HL-60 (cell line): Measurements from ENCODE around the gene ARHGAP45.

ENCODE experiments used
- GABPA ChIP-seq: IDR thresholded peaks from 2 replicates; pipeline ENCODE4 v1.6.1; 2012; ENCODE audit warnings: low read depth
- POLR2AphosphoS5 ChIP-seq: IDR thresholded peaks from 2 replicates; pipeline ENCODE4 v1.6.1; 2012; ENCODE audit warnings: low read depth
- SPI1 ChIP-seq: IDR thresholded peaks from 2 replicates; pipeline ENCODE4 v1.6.1; 2012; ENCODE audit warnings: low read depth, mild to moderate bottlenecking, borderline replicate concordance
- TF ChIP-seq, protein P1 (sequence below): IDR thresholded peaks from one replicate; pipeline ENCODE4 v1.5.1; 2011; ENCODE audit warnings: low read length, control low read depth, inconsistent platforms; ENCODE audit not compliant: insufficient read depth
- TF ChIP-seq, protein P2 (sequence below): IDR thresholded peaks from 2 replicates; pipeline ENCODE4 v1.6.1; 2012; ENCODE audit warnings: low read depth; ENCODE audit not compliant: insufficient replicate concordance

DNA sequence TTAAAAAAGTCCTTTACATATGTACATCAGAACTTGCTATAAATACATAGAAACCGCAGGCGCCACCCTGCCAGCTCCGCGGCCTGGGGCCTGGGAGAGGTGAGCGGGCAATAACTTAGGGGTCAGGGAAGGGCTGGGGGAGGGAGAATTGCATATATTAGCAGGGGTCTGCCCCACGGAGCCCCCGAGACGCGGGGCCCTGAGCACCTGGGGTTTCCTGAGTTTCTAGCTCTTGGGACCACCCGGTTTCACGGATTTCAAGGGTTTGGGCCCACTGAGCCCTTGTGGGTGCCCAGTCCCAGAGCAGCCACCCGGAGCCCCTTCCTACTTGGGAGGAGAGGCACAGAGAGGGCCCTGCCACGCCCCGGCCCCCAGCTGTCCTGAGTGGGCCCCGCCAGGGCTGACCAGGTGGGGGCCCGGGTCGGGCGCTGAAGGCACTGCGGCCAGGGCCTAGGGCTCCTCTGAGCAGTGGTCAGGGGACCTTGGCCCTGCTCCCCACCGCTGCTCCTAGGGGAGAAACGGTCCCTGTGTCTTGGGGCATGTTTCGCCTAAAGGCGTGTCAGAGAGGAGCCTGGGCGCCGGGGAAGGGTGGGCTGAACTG, 40.8 kb downstream of the ARHGAP45 start:
- TF ChIP-seq, protein P1, sequence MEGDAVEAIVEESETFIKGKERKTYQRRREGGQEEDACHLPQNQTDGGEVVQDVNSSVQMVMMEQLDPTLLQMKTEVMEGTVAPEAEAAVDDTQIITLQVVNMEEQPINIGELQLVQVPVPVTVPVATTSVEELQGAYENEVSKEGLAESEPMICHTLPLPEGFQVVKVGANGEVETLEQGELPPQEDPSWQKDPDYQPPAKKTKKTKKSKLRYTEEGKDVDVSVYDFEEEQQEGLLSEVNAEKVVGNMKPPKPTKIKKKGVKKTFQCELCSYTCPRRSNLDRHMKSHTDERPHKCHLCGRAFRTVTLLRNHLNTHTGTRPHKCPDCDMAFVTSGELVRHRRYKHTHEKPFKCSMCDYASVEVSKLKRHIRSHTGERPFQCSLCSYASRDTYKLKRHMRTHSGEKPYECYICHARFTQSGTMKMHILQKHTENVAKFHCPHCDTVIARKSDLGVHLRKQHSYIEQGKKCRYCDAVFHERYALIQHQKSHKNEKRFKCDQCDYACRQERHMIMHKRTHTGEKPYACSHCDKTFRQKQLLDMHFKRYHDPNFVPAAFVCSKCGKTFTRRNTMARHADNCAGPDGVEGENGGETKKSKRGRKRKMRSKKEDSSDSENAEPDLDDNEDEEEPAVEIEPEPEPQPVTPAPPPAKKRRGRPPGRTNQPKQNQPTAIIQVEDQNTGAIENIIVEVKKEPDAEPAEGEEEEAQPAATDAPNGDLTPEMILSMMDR = no peak
- TF ChIP-seq POLR2AphosphoS5 (no peak), GABPA (no peak), SPI1 (no peak)
- TF ChIP-seq, protein P2, sequence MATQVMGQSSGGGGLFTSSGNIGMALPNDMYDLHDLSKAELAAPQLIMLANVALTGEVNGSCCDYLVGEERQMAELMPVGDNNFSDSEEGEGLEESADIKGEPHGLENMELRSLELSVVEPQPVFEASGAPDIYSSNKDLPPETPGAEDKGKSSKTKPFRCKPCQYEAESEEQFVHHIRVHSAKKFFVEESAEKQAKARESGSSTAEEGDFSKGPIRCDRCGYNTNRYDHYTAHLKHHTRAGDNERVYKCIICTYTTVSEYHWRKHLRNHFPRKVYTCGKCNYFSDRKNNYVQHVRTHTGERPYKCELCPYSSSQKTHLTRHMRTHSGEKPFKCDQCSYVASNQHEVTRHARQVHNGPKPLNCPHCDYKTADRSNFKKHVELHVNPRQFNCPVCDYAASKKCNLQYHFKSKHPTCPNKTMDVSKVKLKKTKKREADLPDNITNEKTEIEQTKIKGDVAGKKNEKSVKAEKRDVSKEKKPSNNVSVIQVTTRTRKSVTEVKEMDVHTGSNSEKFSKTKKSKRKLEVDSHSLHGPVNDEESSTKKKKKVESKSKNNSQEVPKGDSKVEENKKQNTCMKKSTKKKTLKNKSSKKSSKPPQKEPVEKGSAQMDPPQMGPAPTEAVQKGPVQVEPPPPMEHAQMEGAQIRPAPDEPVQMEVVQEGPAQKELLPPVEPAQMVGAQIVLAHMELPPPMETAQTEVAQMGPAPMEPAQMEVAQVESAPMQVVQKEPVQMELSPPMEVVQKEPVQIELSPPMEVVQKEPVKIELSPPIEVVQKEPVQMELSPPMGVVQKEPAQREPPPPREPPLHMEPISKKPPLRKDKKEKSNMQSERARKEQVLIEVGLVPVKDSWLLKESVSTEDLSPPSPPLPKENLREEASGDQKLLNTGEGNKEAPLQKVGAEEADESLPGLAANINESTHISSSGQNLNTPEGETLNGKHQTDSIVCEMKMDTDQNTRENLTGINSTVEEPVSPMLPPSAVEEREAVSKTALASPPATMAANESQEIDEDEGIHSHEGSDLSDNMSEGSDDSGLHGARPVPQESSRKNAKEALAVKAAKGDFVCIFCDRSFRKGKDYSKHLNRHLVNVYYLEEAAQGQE = no peak
